GM23338 (cell line): ENCODE data around the gene TULP4. TPM values are rescaled to one million over a fixed set of nuclear protein-coding genes. Genes with fewer than 3 reads are reported as not detected.

ENCODE experiments used
- ATAC-seq: fragments of 200-7000 bp; cut with Tn5 transposase; 3 replicates; pipeline ENCODE4 v1.9.1; 2020
- DNase-seq: peaks from one replicate; pipeline ENCODE4 v3.0.0-alpha.2; 2015; ENCODE audit warnings: low spot score
- H2AFZ ChIP-seq: fragments of 200-600 bp; sonication (generic); 2 replicates; pipeline ENCODE4 v1.8.0; 2016; ENCODE audit warnings: antibody characterized with exemption, mild to moderate bottlenecking, moderate library complexity
- H3F3A ChIP-seq: fragments of 200-600 bp; sonication (generic); replicated peaks from 2 replicates; pipeline ENCODE4 v1.8.0; 2017; ENCODE audit warnings: antibody characterized with exemption, mixed run types, low read depth
- H3K27ac ChIP-seq: fragments of 200-600 bp; sonication (generic); 2 replicates; pipeline ENCODE4 v1.6.1; 2016; ENCODE audit warnings: low read depth
- H3K27me3 ChIP-seq: fragments of 200-600 bp; sonication (generic); 2 replicates; pipeline ENCODE4 v1.8.0; 2016; ENCODE audit warnings: mild to moderate bottlenecking, mixed run types, moderate library complexity; ENCODE audit not compliant: insufficient read depth
- H3K36me3 ChIP-seq: fragments of 200-600 bp; sonication (generic); 2 replicates; pipeline ENCODE4 v1.8.0; 2016; ENCODE audit warnings: mild to moderate bottlenecking; ENCODE audit not compliant: insufficient read depth
- H3K4me1 ChIP-seq: fragments of 200-600 bp; sonication (generic); 2 replicates; pipeline ENCODE4 v1.8.0; 2016; ENCODE audit warnings: mild to moderate bottlenecking, moderate library complexity; ENCODE audit not compliant: insufficient read depth
- H3K4me2 ChIP-seq: fragments of 200-600 bp; sonication (generic); 2 replicates; pipeline ENCODE4 v1.7.1; 2017; ENCODE audit warnings: mixed run types
- H3K4me3 ChIP-seq: fragments of 200-600 bp; sonication (generic); 2 replicates; pipeline ENCODE4 v1.6.1; 2016; ENCODE audit warnings: mixed run types
- H3K79me2 ChIP-seq: fragments of 200-600 bp; sonication (generic); replicated peaks from 2 replicates; pipeline ENCODE4 v1.8.0; 2017; ENCODE audit warnings: mild to moderate bottlenecking; ENCODE audit not compliant: insufficient read depth
- H3K9me2 ChIP-seq: fragments of 200-600 bp; sonication (generic); 2 replicates; pipeline ENCODE4 v1.8.0; 2017; ENCODE audit not compliant: insufficient read depth
- H4K20me1 ChIP-seq: fragments of 200-600 bp; sonication (generic); replicated peaks from 2 replicates; pipeline ENCODE4 v1.8.0; 2017; ENCODE audit warnings: mild to moderate bottlenecking; ENCODE audit not compliant: insufficient read depth
- H3K27ac Mint-ChIP-seq: 2 replicates; pipeline ENCODE4 v1.8.0; 2020; ENCODE audit warnings: inconsistent platforms, mild to moderate bottlenecking, moderate library complexity, mixed read lengths
- H3K27me3 Mint-ChIP-seq: 3 replicates; pipeline ENCODE4 v1.8.0; 2022; ENCODE audit warnings: low read depth, mild to moderate bottlenecking, moderate library complexity, mixed read lengths, inconsistent platforms; ENCODE audit not compliant: insufficient read depth, poor library complexity
- H3K36me3 Mint-ChIP-seq: 3 replicates; pipeline ENCODE4 v1.8.0; 2021; ENCODE audit warnings: low read depth, mild to moderate bottlenecking, inconsistent platforms, moderate library complexity, mixed read lengths
- H3K4me1 Mint-ChIP-seq: 3 replicates; pipeline ENCODE4 v1.8.0; 2020; ENCODE audit warnings: mild to moderate bottlenecking, inconsistent platforms, mixed read lengths
- H3K4me3 Mint-ChIP-seq: 3 replicates; pipeline ENCODE4 v1.8.0; 2021; ENCODE audit warnings: moderate library complexity, mild to moderate bottlenecking, inconsistent platforms, mixed read lengths
- H3K9me3 Mint-ChIP-seq: 3 replicates; pipeline ENCODE4 v1.8.0; 2020; ENCODE audit warnings: moderate library complexity, mild to moderate bottlenecking, inconsistent platforms, mixed read lengths
- CREB1 ChIP-seq: fragments of 250-450 bp; sonication (Bioruptor Pico); IDR thresholded peaks from 2 replicates; pipeline ENCODE4 v1.5.0; 2020; ENCODE audit warnings: low read depth, mild to moderate bottlenecking, moderate library complexity
- EZH2 ChIP-seq: fragments of 200-600 bp; sonication (generic); IDR thresholded peaks from one replicate; pipeline ENCODE4 v1.8.0; 2017; ENCODE audit warnings: antibody characterized with exemption, mild to moderate bottlenecking, low read depth; ENCODE audit not compliant: unreplicated experiment
- EZH2phosphoT487 ChIP-seq: fragments of 200-600 bp; sonication (generic); IDR thresholded peaks from one replicate; pipeline ENCODE4 v1.8.1; 2018; ENCODE audit warnings: antibody characterized with exemption; ENCODE audit not compliant: unreplicated experiment
- JUNB ChIP-seq: IDR thresholded peaks from one replicate; pipeline ENCODE4 v1.6.1; 2016; ENCODE audit warnings: antibody characterized with exemption; ENCODE audit not compliant: unreplicated experiment
- NANOG ChIP-seq: IDR thresholded peaks from 2 replicates; pipeline ENCODE4 v1.6.1; 2016; ENCODE audit warnings: antibody characterized with exemption, borderline replicate concordance
- POLR2AphosphoS5 ChIP-seq: IDR thresholded peaks from 2 replicates; pipeline ENCODE4 v1.6.1; 2016; ENCODE audit warnings: antibody characterized with exemption, low read depth
- STAT1 ChIP-seq: IDR thresholded peaks from one replicate; pipeline ENCODE4 v1.6.1; 2016; ENCODE audit warnings: antibody characterized with exemption; ENCODE audit not compliant: unreplicated experiment
- ZNF114 ChIP-seq: fragments of 250-450 bp; sonication (Bioruptor Pico); IDR thresholded peaks from 2 replicates; pipeline ENCODE4 v1.5.0; 2020; ENCODE audit warnings: mild to moderate bottlenecking, moderate library complexity
- ZNF331 ChIP-seq: fragments of 250-450 bp; sonication (Bioruptor Pico); IDR thresholded peaks from 2 replicates; pipeline ENCODE4 v1.5.0; 2020; ENCODE audit warnings: low read depth, mild to moderate bottlenecking, moderate library complexity
- polyA plus RNA-seq: library from polyadenylated mRNA; unstranded; fragments of >200 nt; fragmentation: Nextera tagmentation; extraction: Ambion mirVana; gene quantifications from 2 replicates; pipeline ENCODE4 v1.2.1, GENCODE V29; 2016
- total RNA-seq: library from RNA; depleted of rRNA; stranded (reverse); fragments of >200 nt; shearing (Covaris generic); gene quantifications from 2 replicates; pipeline ENCODE4 v1.2.3, GENCODE V29; 2014
- TF ChIP-seq, protein P1 (sequence below): IDR thresholded peaks from 2 replicates; pipeline ENCODE4 v1.6.1; 2016; ENCODE audit warnings: antibody characterized with exemption
- TF ChIP-seq, protein P2 (sequence below): IDR thresholded peaks from one replicate; pipeline ENCODE4 v1.6.1; 2018; ENCODE audit warnings: antibody characterized with exemption; ENCODE audit not compliant: unreplicated experiment
- TF ChIP-seq, protein P3 (sequence below): fragments of 250-450 bp; sonication (Bioruptor Pico); IDR thresholded peaks from 2 replicates; pipeline ENCODE4 v1.5.0; 2020; ENCODE audit warnings: mild to moderate bottlenecking, moderate library complexity

Gene TULP4
- total and polyA plus RNA-seq, 2 experiments from 2014 or later: 31.2 to 50.2 TPM

DNA sequence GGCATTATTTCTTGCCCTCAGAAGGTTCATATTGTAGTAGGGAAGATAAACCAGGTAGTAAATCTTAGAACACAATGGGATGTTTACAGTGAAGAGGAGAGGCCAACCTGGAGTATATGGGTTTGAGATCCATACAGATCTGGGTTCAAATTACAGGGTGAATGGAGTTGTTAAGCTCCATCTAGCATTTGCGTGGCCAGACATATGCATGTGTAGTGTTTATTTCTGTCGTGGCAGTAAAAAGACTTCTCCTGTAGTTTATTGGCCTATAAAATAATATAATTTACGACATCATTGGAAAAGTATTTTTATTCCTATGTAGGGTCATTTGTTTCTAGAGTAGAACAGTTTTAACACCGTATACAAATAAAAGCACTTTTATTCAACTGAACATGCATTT, 25.2 kb upstream of the TULP4 start:
- H3K36me3 Mint-ChIP-seq: no peaks in the 10 kb centered on the region
- no peaks in the 10 kb centered on the region for H3K36me3 ChIP-seq
- H3K4me3 ChIP-seq: no peak overlapping the region

More for the DNA sequence above, 25.2 kb upstream of the TULP4 start:
- Histone ChIP-seq H3K27ac (no peak overlapping the region), H3K27me3 (no peaks in the 10 kb centered on the region), H2AFZ (no peak overlapping the region), H3F3A (no peaks in the 10 kb centered on the region), H3K9me2 (no peaks in the 10 kb centered on the region), H3K4me2 (no peak overlapping the region), H4K20me1 (no peaks in the 10 kb centered on the region), H3K79me2 (peaks cover 25% of the 10 kb centered on the region), H3K4me1 (peaks cover 19% of the 10 kb centered on the region)
- peaks cover 31% of the 10 kb centered on the region for H3K4me1 Mint-ChIP-seq
- ATAC-seq (no peak), DNase-seq (no peak)
- no peaks in the 10 kb centered on the region for H3K9me3 Mint-ChIP-seq
- H3K27me3 Mint-ChIP-seq: peaks cover 5% of the 10 kb centered on the region
- TF ChIP-seq CREB1 (CRISPR knock-in tag) (no peak), STAT1 (no peak), ZNF331 (CRISPR knock-in tag) (no peak), EZH2phosphoT487 (no peak), POLR2AphosphoS5 (no peak), JUNB (no peak), EZH2 (no peak), NANOG (no peak), ZNF114 (no peak)
- TF ChIP-seq, protein P1, sequence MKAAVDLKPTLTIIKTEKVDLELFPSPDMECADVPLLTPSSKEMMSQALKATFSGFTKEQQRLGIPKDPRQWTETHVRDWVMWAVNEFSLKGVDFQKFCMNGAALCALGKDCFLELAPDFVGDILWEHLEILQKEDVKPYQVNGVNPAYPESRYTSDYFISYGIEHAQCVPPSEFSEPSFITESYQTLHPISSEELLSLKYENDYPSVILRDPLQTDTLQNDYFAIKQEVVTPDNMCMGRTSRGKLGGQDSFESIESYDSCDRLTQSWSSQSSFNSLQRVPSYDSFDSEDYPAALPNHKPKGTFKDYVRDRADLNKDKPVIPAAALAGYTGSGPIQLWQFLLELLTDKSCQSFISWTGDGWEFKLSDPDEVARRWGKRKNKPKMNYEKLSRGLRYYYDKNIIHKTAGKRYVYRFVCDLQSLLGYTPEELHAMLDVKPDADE: no peak
- TF ChIP-seq, protein P2, sequence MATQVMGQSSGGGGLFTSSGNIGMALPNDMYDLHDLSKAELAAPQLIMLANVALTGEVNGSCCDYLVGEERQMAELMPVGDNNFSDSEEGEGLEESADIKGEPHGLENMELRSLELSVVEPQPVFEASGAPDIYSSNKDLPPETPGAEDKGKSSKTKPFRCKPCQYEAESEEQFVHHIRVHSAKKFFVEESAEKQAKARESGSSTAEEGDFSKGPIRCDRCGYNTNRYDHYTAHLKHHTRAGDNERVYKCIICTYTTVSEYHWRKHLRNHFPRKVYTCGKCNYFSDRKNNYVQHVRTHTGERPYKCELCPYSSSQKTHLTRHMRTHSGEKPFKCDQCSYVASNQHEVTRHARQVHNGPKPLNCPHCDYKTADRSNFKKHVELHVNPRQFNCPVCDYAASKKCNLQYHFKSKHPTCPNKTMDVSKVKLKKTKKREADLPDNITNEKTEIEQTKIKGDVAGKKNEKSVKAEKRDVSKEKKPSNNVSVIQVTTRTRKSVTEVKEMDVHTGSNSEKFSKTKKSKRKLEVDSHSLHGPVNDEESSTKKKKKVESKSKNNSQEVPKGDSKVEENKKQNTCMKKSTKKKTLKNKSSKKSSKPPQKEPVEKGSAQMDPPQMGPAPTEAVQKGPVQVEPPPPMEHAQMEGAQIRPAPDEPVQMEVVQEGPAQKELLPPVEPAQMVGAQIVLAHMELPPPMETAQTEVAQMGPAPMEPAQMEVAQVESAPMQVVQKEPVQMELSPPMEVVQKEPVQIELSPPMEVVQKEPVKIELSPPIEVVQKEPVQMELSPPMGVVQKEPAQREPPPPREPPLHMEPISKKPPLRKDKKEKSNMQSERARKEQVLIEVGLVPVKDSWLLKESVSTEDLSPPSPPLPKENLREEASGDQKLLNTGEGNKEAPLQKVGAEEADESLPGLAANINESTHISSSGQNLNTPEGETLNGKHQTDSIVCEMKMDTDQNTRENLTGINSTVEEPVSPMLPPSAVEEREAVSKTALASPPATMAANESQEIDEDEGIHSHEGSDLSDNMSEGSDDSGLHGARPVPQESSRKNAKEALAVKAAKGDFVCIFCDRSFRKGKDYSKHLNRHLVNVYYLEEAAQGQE: no peak
- TF ChIP-seq, protein P3, sequence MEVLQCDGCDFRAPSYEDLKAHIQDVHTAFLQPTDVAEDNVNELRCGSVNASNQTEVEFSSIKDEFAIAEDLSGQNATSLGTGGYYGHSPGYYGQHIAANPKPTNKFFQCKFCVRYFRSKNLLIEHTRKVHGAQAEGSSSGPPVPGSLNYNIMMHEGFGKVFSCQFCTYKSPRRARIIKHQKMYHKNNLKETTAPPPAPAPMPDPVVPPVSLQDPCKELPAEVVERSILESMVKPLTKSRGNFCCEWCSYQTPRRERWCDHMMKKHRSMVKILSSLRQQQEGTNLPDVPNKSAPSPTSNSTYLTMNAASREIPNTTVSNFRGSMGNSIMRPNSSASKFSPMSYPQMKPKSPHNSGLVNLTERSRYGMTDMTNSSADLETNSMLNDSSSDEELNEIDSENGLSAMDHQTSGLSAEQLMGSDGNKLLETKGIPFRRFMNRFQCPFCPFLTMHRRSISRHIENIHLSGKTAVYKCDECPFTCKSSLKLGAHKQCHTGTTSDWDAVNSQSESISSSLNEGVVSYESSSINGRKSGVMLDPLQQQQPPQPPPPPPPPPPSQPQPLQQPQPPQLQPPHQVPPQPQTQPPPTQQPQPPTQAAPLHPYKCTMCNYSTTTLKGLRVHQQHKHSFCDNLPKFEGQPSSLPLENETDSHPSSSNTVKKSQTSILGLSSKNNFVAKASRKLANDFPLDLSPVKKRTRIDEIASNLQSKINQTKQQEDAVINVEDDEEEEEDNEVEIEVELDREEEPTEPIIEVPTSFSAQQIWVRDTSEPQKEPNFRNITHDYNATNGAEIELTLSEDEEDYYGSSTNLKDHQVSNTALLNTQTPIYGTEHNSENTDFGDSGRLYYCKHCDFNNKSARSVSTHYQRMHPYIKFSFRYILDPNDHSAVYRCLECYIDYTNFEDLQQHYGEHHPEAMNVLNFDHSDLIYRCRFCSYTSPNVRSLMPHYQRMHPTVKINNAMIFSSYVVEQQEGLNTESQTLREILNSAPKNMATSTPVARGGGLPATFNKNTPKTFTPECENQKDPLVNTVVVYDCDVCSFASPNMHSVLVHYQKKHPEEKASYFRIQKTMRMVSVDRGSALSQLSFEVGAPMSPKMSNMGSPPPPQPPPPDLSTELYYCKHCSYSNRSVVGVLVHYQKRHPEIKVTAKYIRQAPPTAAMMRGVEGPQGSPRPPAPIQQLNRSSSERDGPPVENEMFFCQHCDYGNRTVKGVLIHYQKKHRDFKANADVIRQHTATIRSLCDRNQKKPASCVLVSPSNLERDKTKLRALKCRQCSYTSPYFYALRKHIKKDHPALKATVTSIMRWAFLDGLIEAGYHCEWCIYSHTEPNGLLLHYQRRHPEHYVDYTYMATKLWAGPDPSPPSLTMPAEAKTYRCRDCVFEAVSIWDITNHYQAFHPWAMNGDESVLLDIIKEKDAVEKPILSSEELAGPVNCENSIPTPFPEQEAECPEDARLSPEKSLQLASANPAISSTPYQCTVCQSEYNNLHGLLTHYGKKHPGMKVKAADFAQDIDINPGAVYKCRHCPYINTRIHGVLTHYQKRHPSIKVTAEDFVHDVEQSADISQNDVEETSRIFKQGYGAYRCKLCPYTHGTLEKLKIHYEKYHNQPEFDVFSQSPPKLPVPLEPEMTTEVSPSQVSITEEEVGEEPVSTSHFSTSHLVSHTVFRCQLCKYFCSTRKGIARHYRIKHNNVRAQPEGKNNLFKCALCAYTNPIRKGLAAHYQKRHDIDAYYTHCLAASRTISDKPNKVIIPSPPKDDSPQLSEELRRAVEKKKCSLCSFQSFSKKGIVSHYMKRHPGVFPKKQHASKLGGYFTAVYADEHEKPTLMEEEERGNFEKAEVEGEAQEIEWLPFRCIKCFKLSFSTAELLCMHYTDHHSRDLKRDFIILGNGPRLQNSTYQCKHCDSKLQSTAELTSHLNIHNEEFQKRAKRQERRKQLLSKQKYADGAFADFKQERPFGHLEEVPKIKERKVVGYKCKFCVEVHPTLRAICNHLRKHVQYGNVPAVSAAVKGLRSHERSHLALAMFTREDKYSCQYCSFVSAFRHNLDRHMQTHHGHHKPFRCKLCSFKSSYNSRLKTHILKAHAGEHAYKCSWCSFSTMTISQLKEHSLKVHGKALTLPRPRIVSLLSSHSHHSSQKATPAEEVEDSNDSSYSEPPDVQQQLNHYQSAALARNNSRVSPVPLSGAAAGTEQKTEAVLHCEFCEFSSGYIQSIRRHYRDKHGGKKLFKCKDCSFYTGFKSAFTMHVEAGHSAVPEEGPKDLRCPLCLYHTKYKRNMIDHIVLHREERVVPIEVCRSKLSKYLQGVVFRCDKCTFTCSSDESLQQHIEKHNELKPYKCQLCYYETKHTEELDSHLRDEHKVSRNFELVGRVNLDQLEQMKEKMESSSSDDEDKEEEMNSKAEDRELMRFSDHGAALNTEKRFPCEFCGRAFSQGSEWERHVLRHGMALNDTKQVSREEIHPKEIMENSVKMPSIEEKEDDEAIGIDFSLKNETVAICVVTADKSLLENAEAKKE: no peak
- H3K4me3 Mint-ChIP-seq: no peak overlapping the region
- no peak overlapping the region for H3K27ac Mint-ChIP-seq
